ENCODE data around the gene MRPL18. TPM values are rescaled to one million over a fixed set of nuclear protein-coding genes. Genes with fewer than 3 reads are reported as not detected.
A peak's percentile ranks its signal among the peaks of the same experiment; 100 is the strongest.

Gene MRPL18
- total and polyA plus RNA-seq, 7 donors: 45.0 to 149 (median 71.9) TPM

- no peak for ATAC-seq
- intact Hi-C loops (cut with DNase I): no loop called here
- WGBS, 3 donors: 70 to 78% (median 71%) methylated on average over 7 of the region's 7 CpGs
- no peaks in the 10 kb centered on the region for H3K4me1 ChIP-seq
- no peaks in the 10 kb centered on the region for H3K36me3 ChIP-seq (ENCODE audit: insufficient read depth in 1 of 2, low read depth in 1 of 2)
- TF ChIP-seq, protein P1, sequence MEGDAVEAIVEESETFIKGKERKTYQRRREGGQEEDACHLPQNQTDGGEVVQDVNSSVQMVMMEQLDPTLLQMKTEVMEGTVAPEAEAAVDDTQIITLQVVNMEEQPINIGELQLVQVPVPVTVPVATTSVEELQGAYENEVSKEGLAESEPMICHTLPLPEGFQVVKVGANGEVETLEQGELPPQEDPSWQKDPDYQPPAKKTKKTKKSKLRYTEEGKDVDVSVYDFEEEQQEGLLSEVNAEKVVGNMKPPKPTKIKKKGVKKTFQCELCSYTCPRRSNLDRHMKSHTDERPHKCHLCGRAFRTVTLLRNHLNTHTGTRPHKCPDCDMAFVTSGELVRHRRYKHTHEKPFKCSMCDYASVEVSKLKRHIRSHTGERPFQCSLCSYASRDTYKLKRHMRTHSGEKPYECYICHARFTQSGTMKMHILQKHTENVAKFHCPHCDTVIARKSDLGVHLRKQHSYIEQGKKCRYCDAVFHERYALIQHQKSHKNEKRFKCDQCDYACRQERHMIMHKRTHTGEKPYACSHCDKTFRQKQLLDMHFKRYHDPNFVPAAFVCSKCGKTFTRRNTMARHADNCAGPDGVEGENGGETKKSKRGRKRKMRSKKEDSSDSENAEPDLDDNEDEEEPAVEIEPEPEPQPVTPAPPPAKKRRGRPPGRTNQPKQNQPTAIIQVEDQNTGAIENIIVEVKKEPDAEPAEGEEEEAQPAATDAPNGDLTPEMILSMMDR (IDR thresholded peaks at IDR 0.05): no peak
- H3K27ac ChIP-seq: no peak overlapping the region
- H3K9me3 ChIP-seq: no peaks in the 10 kb centered on the region
- DNase-seq: no peak
- H3K27me3 ChIP-seq (ENCODE audit: insufficient read depth in 3 of 3, low read length in 2 of 3): no peaks in the 10 kb centered on the region
- H3K4me3 ChIP-seq: no peak overlapping the region
Observed at GRCh38 chr6:159838020-159838744, 47.9 kb downstream of the MRPL18 start.

DNA sequence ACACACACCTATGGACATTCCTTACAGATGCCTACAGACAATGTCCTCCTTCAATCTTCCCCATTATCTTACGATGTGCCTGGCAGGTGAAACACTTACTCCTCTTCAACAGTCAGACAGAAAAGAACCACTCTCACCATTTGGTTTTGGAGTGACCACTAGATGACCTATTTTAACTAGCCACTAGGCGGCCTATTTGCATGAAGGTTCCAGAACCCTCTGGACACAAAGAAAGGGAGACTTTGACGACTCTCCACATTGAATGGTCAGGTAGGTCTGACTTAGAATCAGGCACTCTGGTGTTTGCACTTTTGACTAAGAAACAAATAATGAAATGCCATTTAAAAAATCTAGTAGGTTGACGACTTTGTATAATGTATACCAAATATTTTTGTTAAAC is 51.8 kb downstream of the MRPL18 start:
- ATAC-seq (no peak), DNase-seq (no peak)
- Histone ChIP-seq H3K4me1 (no peaks in the 10 kb centered on the region), H3K27ac (no peak overlapping the region), H3K36me3 (ENCODE audit: insufficient read depth in 1 of 2, low read depth in 1 of 2) (no peaks in the 10 kb centered on the region), H3K4me3 (no peak overlapping the region), H3K9me3 (no peaks in the 10 kb centered on the region), H3K27me3 (ENCODE audit: insufficient read depth in 3 of 3, low read length in 2 of 3) (no peaks in the 10 kb centered on the region)
- TF ChIP-seq, protein P1 (IDR thresholded peaks at IDR 0.05): no peak
- intact Hi-C loops (cut with DNase I): no loop called here
- WGBS, 3 donors: 72 to 78% (median 72%) methylated on average over 4 of the region's 4 CpGs

- TF ChIP-seq, protein P1 (IDR thresholded peaks at IDR 0.05): no peak
- DNase-seq: no peak
- Histone ChIP-seq H3K27ac (no peak overlapping the region), H3K36me3 (ENCODE audit: insufficient read depth in 1 of 2, low read depth in 1 of 2) (no peaks in the 10 kb centered on the region), H3K27me3 (ENCODE audit: insufficient read depth in 3 of 3, low read length in 2 of 3) (no peaks in the 10 kb centered on the region), H3K4me1 (no peaks in the 10 kb centered on the region), H3K9me3 (no peaks in the 10 kb centered on the region), H3K4me3 (no peak overlapping the region)
- WGBS, 3 donors: 75 to 83% (median 77%) methylated on average over 13 of the region's 13 CpGs
- peak; percentile 22 to 58 (median 54) for ATAC-seq
- intact Hi-C loops (cut with DNase I): no loop called here
Observed at GRCh38 chr6:159844737-159845645, 54.7 kb downstream of the MRPL18 start.

Other genes starting within 250 kb of the MRPL18 start
- 1,000 to 10,000 TPM in 3 of 4 donors, 100 to 1,000 TPM in 1; 573 to 7,738 (median 3,937) TPM for gene SOD2, start 97.2 kb upstream of the MRPL18 start, total RNA-seq
- gene SOD2, start 97.2 kb upstream of the MRPL18 start, polyA plus RNA-seq: over 10,000 TPM in 1 of 3 donors, 1,000 to 10,000 TPM in 2; 5,251 to 11,097 (median 6,044) TPM
- gene WTAP, start 63.0 kb upstream of the MRPL18 start, total RNA-seq: 100 to 1,000 TPM in 3 of 4 donors, 10 to 100 TPM in 1; 51.8 to 199 (median 107) TPM
- 100 to 1,000 TPM; 131 to 284 (median 265) TPM for gene WTAP, start 63.0 kb upstream of the MRPL18 start, polyA plus RNA-seq
- 1 to 10 TPM; 2.1 to 3.0 (median 2.6) TPM for gene ACAT2, start 28.4 kb upstream of the MRPL18 start, total RNA-seq
- gene ACAT2, start 28.4 kb upstream of the MRPL18 start, polyA plus RNA-seq: 1 to 10 TPM; 1.8 to 3.0 (median 2.3) TPM
- gene TCP1, start 865 bp upstream of the MRPL18 start, total RNA-seq: 100 to 1,000 TPM; 156 to 228 (median 193) TPM
- gene TCP1, start 865 bp upstream of the MRPL18 start, polyA plus RNA-seq: 100 to 1,000 TPM; 153 to 307 (median 277) TPM
- gene PNLDC1, start 9.8 kb downstream of the MRPL18 start, total RNA-seq: under 1 TPM in 2 of 4 donors, not detected in 2; 0.17 to 0.49 TPM
- under 1 TPM; 0.09 to 0.25 (median 0.13) TPM for gene PNLDC1, start 9.8 kb downstream of the MRPL18 start, polyA plus RNA-seq
- gene MAS1, start 100.5 kb downstream of the MRPL18 start, total RNA-seq: not detected
- gene MAS1, start 100.5 kb downstream of the MRPL18 start, polyA plus RNA-seq: not detected
- gene IGF2R, start 178.6 kb downstream of the MRPL18 start, total RNA-seq: 100 to 1,000 TPM; 113 to 167 (median 157) TPM
- 10 to 100 TPM; 40.1 to 91.0 (median 48.4) TPM for gene IGF2R, start 178.6 kb downstream of the MRPL18 start, polyA plus RNA-seq